HUES6 (cell line): Measurements from ENCODE around the gene TCF3.

Source experiments
- H3K27ac ChIP-seq: 2 replicates; pipeline ENCODE4 v1.7.0; 2013; ENCODE audit warnings: low read depth, mild to moderate bottlenecking, low read length, inconsistent platforms
- H3K27me3 ChIP-seq: 2 replicates; pipeline ENCODE4 v1.6.1; 2013; ENCODE audit warnings: low read length; ENCODE audit not compliant: control insufficient read depth, insufficient read depth
- H3K36me3 ChIP-seq: 2 replicates; pipeline ENCODE4 v1.6.1; 2013; ENCODE audit warnings: low read length; ENCODE audit not compliant: control insufficient read depth, insufficient read depth
- H3K4me1 ChIP-seq: 2 replicates; pipeline ENCODE4 v1.6.1; 2013; ENCODE audit warnings: low read length; ENCODE audit not compliant: control insufficient read depth, insufficient read depth
- H3K4me3 ChIP-seq: 2 replicates; pipeline ENCODE4 v1.5.1; 2013; ENCODE audit warnings: low read depth, low read length
- H3K9ac ChIP-seq: one replicate; pipeline ENCODE4 v1.6.1; 2013; ENCODE audit warnings: mild to moderate bottlenecking, low read length
- H3K9me3 ChIP-seq: 2 replicates; pipeline ENCODE4 v1.6.1; 2013; ENCODE audit warnings: low read depth, low read length; ENCODE audit not compliant: control insufficient read depth, insufficient read depth

Gene TCF3

DNA sequence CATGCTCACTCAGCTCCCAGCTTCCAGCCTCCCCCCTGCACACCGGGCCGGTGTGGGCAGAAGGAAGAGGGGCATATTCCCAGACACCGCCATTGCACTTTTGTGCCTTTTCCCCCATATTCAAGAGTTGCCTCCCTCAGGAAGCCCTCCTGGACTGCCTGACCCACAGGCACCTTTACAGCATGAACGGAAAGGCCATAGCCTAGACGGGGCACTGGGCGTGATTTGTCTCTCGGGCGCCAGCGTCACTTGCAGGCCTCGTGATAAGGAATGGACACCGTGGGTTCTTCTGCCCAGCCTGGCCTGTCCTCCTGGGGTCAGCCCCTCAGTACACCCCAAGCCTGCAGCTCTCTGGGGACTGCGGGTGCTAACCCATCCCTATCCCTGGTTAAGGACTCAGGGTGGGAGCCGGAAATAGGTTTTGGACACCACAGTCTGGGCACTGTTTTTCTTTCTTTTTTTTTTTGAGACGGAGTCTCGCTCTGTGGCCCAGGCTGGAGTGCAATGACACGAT, 46.2 kb downstream of the TCF3 start:
- Histone ChIP-seq H3K27ac (peak overlapping the region; percentile 50; the same call in 1 of the 2 replicates), H3K4me3 (peak overlapping the region; percentile 73), H3K9ac (peak overlapping the region; percentile 80), H3K4me1 (peaks cover 4% of the 10 kb centered on the region; the same call in 1 of the 2 replicates), H3K27me3 (no peaks in the 10 kb centered on the region), H3K36me3 (peaks cover 19% of the 10 kb centered on the region), H3K9me3 (no peaks in the 10 kb centered on the region)

DNA sequence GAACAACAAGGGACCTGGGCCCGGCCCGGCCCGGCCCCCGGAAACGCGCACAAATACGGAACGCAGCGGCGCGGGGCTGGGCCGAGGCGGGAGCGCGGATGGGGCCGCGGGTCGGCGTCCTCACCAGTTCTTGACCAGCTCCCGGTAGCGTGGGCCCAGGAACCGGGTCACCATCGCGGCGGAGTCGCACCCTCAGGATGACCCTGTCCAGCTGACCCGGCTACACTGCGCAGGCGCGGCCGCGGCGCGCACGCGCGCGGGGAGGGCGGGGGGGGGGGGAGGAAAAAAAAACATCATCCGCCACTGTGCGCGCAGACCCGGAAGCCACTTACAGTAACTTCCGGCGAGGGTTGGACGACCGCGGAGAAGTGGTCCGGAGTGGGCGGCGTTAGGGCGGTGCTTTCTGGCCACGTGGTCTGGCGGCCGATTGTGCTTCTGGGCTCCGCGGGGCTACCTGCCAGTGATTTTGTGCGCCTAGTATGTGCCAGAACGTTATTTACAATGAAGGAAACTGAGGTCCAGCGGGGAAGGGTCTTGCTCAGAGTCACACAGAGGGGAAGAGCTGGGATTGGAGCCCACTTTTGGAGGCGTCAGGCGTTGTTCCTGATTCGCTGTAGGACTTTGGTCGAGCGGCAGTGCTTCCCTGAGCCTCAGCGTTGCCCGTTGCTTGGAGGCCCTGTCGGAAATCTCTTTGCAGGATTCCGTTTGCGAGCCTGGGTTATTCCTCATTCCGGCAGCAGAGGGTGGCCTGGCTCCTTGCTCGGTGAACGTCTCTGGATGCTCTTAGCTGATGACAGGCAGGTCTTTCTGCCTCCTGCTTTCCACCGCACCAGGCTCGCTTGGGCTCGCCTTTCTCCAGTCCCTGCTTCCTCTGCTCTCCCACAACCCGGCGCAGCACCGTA, 46.9 kb downstream of the TCF3 start, which contains the start of gene UQCR11:
Gene UQCR11, minus strand, starts transcription at position 227 of the 902 bp plus-strand sequence. Its CDS starts 53 bp downstream, at position 174.
- Histone ChIP-seq H3K9me3 (no peaks in the 10 kb centered on the region), H3K27me3 (no peaks in the 10 kb centered on the region), H3K36me3 (peaks cover 14% of the 10 kb centered on the region), H3K4me3 (peak within 1 kb of the TSS; percentile 73), H3K27ac (peak within 1 kb of the TSS; percentile 67; the same call in 1 of the 2 replicates), H3K4me1 (peaks cover 4% of the 10 kb centered on the region; the same call in 1 of the 2 replicates), H3K9ac (peak within 1 kb of the TSS; percentile 84)

DNA sequence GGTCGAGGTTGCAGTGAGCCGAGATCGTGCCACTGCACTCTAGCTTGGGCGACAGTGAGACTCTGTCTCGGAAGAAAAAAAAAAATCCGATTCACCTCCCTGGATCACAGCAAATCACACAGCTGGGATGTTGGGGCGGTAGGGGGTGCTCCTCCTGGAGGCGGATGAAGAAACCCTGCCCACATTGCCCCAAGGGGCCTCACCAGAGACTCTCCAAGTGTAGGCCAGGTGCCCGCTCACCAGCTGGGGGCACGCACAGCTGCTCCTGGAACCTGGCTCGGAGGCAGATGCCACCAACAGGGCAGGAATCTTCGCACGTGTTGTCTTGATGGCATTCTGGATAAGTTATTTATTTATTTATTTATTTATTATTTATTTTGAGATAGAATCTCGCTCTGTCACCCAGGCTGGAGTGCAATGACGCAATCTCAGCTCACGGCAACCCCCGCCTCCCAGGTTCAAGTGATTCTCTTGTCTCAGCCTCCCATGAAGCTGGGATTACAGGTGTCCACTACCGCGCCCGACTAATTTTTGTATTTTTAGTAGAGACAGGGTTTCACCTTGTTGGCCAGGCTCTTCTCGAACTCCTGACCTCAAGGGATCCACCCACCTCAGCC, 50.2 kb downstream of the TCF3 start:
- no peaks in the 10 kb centered on the region for H3K9me3 ChIP-seq
- H3K4me3 ChIP-seq = no peak overlapping the region
- H3K27me3 ChIP-seq = no peaks in the 10 kb centered on the region
- peaks cover 29% of the 10 kb centered on the region for H3K36me3 ChIP-seq
- no peak overlapping the region for H3K27ac ChIP-seq
- no peak overlapping the region for H3K9ac ChIP-seq
- H3K4me1 ChIP-seq = peaks cover 4% of the 10 kb centered on the region; the same call in 1 of the 2 replicates

DNA sequence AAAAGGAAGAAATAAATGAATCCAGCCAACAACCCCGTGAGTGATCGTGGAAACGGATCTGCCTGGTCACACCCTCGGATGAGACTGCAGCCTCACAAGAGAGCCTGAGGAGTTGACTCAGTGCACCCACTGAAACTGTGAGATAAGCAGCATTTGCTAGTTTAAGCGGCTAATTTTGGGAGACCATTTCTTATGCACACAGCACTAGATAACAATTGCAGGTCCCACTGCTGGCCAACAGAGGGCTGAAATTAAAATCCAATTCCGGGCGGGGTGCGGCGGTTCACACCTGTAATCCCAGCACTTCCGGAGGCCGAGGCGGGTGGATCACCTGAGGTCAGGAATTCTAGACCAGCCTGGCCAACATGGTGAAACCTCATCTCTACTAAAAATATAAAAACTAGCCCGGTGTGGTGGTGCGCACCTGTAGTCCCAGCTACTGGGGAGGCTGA, 50.8 kb downstream of the TCF3 start:
- H3K9me3 ChIP-seq = no peaks in the 10 kb centered on the region
- peaks cover 4% of the 10 kb centered on the region; the same call in 1 of the 2 replicates for H3K4me1 ChIP-seq
- no peaks in the 10 kb centered on the region for H3K27me3 ChIP-seq
- peaks cover 35% of the 10 kb centered on the region for H3K36me3 ChIP-seq
- no peak overlapping the region for H3K27ac ChIP-seq
- no peak overlapping the region for H3K9ac ChIP-seq
- H3K4me3 ChIP-seq = no peak overlapping the region

DNA sequence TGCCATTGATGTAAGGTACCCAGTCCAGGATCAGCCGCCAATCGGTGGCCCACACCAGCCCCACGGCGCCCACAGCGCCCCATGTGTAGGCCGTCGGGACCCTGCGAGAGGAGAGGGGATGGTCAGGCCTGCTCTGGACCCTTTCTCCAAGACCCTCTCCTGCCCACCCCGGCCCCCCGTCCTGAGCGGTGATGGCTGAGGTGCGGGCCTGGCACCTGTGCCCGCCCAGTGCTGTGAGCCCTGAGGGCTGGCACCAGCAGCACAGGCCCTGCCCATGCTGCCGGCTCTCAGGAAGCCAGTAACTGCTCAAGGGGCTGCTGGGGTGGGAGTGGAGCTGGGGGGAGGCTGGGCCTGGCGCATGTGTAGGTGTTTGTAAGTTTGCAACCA, 53.0 kb downstream of the TCF3 start:
- peaks cover 40% of the 10 kb centered on the region for H3K36me3 ChIP-seq
- H3K9ac ChIP-seq = no peak overlapping the region
- H3K4me3 ChIP-seq = no peak overlapping the region
- H3K27ac ChIP-seq = no peak overlapping the region
- H3K9me3 ChIP-seq = no peaks in the 10 kb centered on the region
- H3K4me1 ChIP-seq = no peaks in the 10 kb centered on the region
- no peaks in the 10 kb centered on the region for H3K27me3 ChIP-seq

DNA sequence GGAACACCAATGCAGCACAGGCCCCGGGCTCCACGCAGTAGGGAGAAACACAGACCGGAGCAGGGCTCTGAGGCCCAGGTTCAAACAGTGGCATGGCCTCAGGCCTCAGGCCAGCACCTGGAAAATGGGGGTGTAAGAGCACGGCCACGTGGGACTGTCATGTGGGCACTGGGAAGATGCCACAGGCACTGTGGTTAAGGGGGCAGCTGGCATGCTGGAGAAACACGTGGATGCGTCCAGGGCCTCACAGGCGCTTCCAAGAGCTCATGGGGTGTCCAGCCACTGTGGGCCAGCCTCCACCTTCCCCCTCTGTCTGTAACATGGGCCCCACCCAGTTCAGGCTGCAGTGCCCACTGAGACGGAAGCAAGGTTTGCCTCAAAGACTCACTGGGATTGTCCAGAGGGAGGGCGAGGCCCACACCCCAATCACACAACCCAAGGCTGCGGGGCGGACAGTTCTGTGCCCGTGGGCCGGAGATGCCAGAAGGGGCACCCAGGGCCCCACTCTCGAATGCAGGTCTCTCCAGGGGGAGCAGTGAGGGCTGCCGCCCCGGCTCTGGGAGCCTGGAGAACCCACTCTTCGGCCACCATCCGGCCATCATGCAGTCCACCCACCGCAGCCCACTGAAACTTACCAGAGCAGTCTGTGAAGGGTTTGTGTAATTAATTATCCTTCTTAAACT, 53.5 kb downstream of the TCF3 start:
- no peaks in the 10 kb centered on the region for H3K27me3 ChIP-seq
- H3K36me3 ChIP-seq = peaks cover 40% of the 10 kb centered on the region
- no peaks in the 10 kb centered on the region for H3K4me1 ChIP-seq
- no peak overlapping the region for H3K4me3 ChIP-seq
- H3K9ac ChIP-seq = no peak overlapping the region
- no peaks in the 10 kb centered on the region for H3K9me3 ChIP-seq
- no peak overlapping the region for H3K27ac ChIP-seq

DNA sequence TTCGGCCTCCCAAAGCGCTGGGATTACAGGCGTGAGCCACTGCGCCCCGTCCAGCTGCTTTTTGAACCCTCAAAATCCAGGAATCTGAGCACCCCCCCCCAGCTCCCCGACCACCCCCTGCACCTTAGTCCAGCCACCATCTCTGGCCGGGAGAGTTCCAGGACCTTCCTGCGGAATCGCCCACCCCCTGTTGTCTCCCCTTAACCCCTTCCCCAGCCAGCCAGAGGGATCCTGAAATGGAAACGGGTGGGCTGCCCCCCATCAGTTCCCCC, 59.0 kb downstream of the TCF3 start:
- H3K36me3 ChIP-seq = peaks cover 24% of the 10 kb centered on the region
- peak overlapping the region; percentile 6 for H3K9ac ChIP-seq
- H3K27ac ChIP-seq = no peak overlapping the region
- no peaks in the 10 kb centered on the region for H3K9me3 ChIP-seq
- peak overlapping the region; percentile 48 for H3K4me3 ChIP-seq
- peaks cover 12% of the 10 kb centered on the region for H3K4me1 ChIP-seq
- no peaks in the 10 kb centered on the region for H3K27me3 ChIP-seq

DNA sequence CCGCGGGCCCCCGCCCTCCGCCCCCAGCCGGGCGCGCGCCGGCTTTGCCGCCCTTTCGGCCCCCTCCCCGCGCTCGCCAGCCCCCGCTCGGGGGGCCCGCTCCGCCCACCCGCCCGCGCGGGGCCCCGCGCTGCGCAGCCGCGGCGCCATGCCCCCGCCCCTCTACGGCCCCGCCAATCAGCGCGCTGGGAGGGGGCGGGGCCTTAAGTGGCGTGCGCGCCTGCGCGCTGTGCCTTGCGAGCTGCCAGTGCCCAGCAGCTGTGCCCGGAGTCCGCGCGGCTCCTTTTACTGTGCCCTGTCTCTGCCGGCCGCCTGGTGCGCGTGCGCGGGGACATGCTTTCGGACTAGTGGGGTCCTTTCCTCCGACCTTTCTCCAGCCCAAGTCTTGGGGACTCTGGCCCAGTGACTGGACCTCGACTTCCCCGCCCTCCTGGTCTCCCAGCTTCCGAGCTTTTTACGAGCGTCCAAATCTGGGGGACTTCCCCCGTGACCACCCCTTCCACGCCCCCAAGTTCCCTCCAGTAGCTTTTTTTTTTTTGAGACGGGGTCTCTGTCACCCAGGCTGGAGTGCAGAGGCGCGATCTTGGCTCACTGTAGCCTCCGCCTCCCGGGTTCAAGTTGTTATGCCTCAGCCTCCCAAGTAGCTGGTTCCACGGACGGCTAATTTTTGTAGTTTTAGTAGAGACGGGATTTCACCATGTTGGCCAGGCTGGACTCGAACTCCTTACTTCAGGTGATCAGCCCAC, 59.5 kb downstream of the TCF3 start, which contains the start of gene MBD3:
Gene MBD3, minus strand, starts transcription at position 111 of the 746 bp plus-strand sequence. CDS start 234 bp downstream, outside the sequence.
- Histone ChIP-seq H3K36me3 (peaks cover 20% of the 10 kb centered on the region), H3K9me3 (no peaks in the 10 kb centered on the region)

DNA sequence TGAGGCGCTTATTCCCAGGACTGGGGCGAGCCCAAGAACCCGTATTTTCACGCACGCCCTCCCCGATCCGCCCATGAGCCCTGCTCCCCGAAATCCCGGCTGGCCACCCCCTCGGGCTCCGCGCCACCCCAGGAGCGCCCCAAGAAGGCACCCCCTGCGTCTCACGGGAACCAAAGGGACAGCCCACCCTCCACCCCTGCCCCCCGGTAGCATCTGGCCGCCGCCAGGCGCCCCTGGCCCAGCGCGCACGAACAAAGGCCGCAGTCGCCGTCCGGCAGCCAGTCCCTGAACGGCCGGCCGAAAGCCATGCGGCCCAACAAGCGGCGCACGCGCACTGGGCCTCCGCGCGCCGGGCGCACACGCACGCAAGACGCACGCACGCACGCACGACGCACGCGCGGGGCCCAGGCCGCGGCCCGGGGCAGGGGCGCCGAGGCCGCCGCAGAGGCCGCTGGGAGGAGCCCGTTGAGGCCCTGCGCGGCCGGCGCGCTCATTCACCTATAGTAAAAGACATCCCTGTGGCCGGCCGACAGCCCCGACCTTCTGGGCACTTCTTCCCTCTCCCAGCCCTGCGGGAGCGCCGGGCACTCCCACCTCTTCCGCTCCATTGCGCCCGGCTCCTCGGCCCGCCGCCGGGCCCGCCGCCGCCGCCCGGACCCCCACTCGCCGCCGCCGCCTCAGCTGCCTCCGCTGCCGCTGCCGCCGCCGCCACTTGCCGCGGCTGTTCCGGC, 60.2 kb downstream of the TCF3 start:
- Histone ChIP-seq H3K4me1 (peaks cover 12% of the 10 kb centered on the region), H3K27me3 (no peaks in the 10 kb centered on the region), H3K9me3 (no peaks in the 10 kb centered on the region), H3K27ac (peak overlapping the region; percentile 98), H3K36me3 (peaks cover 13% of the 10 kb centered on the region), H3K4me3 (peak overlapping the region; percentile 95), H3K9ac (peak overlapping the region; percentile 99)

More for the DNA sequence above, 59.5 kb downstream of the TCF3 start, which contains the start of gene MBD3:
- peak within 1 kb of the TSS; percentile 99 for H3K9ac ChIP-seq
- peaks cover 12% of the 10 kb centered on the region for H3K4me1 ChIP-seq
- H3K27me3 ChIP-seq = no peaks in the 10 kb centered on the region
- H3K4me3 ChIP-seq = peak within 1 kb of the TSS; percentile 95
- peak within 1 kb of the TSS; percentile 98 for H3K27ac ChIP-seq
